ENCODE measurements around the gene ERMP1. TPM values are rescaled to one million over a fixed set of nuclear protein-coding genes. Genes with fewer than 3 reads are reported as not detected.

Gene ERMP1
- total and polyA plus RNA-seq, 2 donors (not counting 3 experiments of a cell fraction or from before 2014, with no cell fraction given), result 9.7 to 16.6 TPM

- H3K27me3 ChIP-seq (ENCODE audit: control insufficient read depth in 2 of 2, insufficient read depth in 2 of 2, low read length in 2 of 2), result no peaks in the 10 kb centered on the region
- H3K4me2 ChIP-seq (ENCODE audit: insufficient read depth, low read length), result peak overlapping the region; percentile 38
- H3K4me1 ChIP-seq (ENCODE audit: control insufficient read depth, extremely low read depth, insufficient read depth, low read length), result peaks cover 34% of the 10 kb centered on the region
- no peaks in the 10 kb centered on the region for H3K79me2 ChIP-seq (ENCODE audit: control insufficient read depth, insufficient read depth, low read length)
- ChIA-PET POLR2A (no interaction called here), CTCF (interaction anchor here (1.1 to 1.6 kb wide), 3 partner anchors 12 to 209 kb away, joined by 3 read pairs; no protein-coding TSS in a partner anchor)
- intact Hi-C loops (cut with micrococcal nuclease), result no loop called here
- TF ChIP-seq JUN (IDR thresholded peaks at IDR 0.05; ENCODE audit: borderline replicate concordance, insufficient read depth, insufficient read length, low read depth) (no peak), POLR2AphosphoS5 (IDR thresholded peaks at IDR 0.05; ENCODE audit: insufficient read depth, low read depth, low read length) (no peak)
- peak overlapping the region; percentile 52 for H2AFZ ChIP-seq (ENCODE audit: low read depth, low read length)
- BruUV-seq (replicated peaks), result no TSS peak
- no peak overlapping the region for H3K4me3 ChIP-seq (replicated peaks in 1 of 3; ENCODE audit: insufficient read depth in 1 of 3, low read depth in 1 of 3, low read length in 3 of 3)
- H3K27ac ChIP-seq (ENCODE audit: insufficient read depth, low read depth, low read length), result peak overlapping the region; percentile 20
- H3K9me1 ChIP-seq (replicated peaks; ENCODE audit: control insufficient read depth, extremely low read depth, insufficient read depth, low read length), result no peaks in the 10 kb centered on the region
- DNase-seq (ENCODE audit: low read depth, low spot score) (no peak), FAIRE-seq (no peak)
- no peaks in the 10 kb centered on the region for H4K20me1 ChIP-seq (replicated peaks; ENCODE audit: control insufficient read depth, extremely low read depth, insufficient read depth, low read length)
- H3K9me3 ChIP-seq (replicated peaks; ENCODE audit: control insufficient read depth, insufficient read depth, low read length), result no peaks in the 10 kb centered on the region
- H3K36me3 ChIP-seq (ENCODE audit: control insufficient read depth in 2 of 2, extremely low read depth in 1 of 2, insufficient read depth in 2 of 2, low read length in 2 of 2), result no peaks in the 10 kb centered on the region
- no peak overlapping the region for H3K9ac ChIP-seq (replicated peaks; ENCODE audit: extremely low read depth, insufficient read depth, low read length)
- dilution Hi-C loops (cut with MboI; ENCODE audit: extremely low pct_ligation_motif_present, low sequenced_read_pairs), result no loop called here
Observed at GRCh38 chr9:5839572-5839902, 6.6 kb upstream of the ERMP1 start.

GRCh38 chr9:5838884-5839571, 6.1 kb upstream of the ERMP1 start:
- H3K79me2 ChIP-seq (ENCODE audit: control insufficient read depth, insufficient read depth, low read length), result no peaks in the 10 kb centered on the region
- DNase-seq (ENCODE audit: low read depth, low spot score), result peak; percentile 55
- TF ChIP-seq POLR2AphosphoS5 (IDR thresholded peaks at IDR 0.05; ENCODE audit: insufficient read depth, low read depth, low read length) (peak; percentile 20), GATA2 (IDR thresholded peaks at IDR 0.05; ENCODE audit: insufficient read depth, insufficient read length, low read depth, low read length) (no peak), FOS (IDR thresholded peaks at IDR 0.05; ENCODE audit: borderline replicate concordance, insufficient read depth, low read length) (peak; percentile 74), JUN (IDR thresholded peaks at IDR 0.05; ENCODE audit: borderline replicate concordance, insufficient read depth, insufficient read length, low read depth) (peak; percentile 40)
- H3K27ac ChIP-seq (ENCODE audit: insufficient read depth, low read depth, low read length), result peak overlapping the region; percentile 20
- dilution Hi-C loops (cut with MboI; ENCODE audit: extremely low pct_ligation_motif_present, low sequenced_read_pairs), result no loop called here
- H3K36me3 ChIP-seq (ENCODE audit: control insufficient read depth in 2 of 2, extremely low read depth in 1 of 2, insufficient read depth in 2 of 2, low read length in 2 of 2), result no peaks in the 10 kb centered on the region
- H3K4me1 ChIP-seq (ENCODE audit: control insufficient read depth, extremely low read depth, insufficient read depth, low read length), result peaks cover 29% of the 10 kb centered on the region
- POLR2A ChIA-PET, result no interaction called here
- H3K9me3 ChIP-seq (replicated peaks; ENCODE audit: control insufficient read depth, insufficient read depth, low read length), result no peaks in the 10 kb centered on the region
- H3K27me3 ChIP-seq (ENCODE audit: control insufficient read depth in 2 of 2, insufficient read depth in 2 of 2, low read length in 2 of 2), result no peaks in the 10 kb centered on the region
- H4K20me1 ChIP-seq (replicated peaks; ENCODE audit: control insufficient read depth, extremely low read depth, insufficient read depth, low read length), result no peaks in the 10 kb centered on the region
- H3K4me2 ChIP-seq (ENCODE audit: insufficient read depth, low read length), result peak overlapping the region; percentile 38
- no peak overlapping the region for H3K4me3 ChIP-seq (replicated peaks in 1 of 3; ENCODE audit: insufficient read depth in 1 of 3, low read depth in 1 of 3, low read length in 3 of 3)
- intact Hi-C loops (cut with micrococcal nuclease), result no loop called here
- no peaks in the 10 kb centered on the region for H3K9me1 ChIP-seq (replicated peaks; ENCODE audit: control insufficient read depth, extremely low read depth, insufficient read depth, low read length)
- peak overlapping the region; percentile 71 for H2AFZ ChIP-seq (ENCODE audit: low read depth, low read length)
- no TSS peak for BruUV-seq (replicated peaks)
- FAIRE-seq, result peak; percentile 67
- CTCF ChIA-PET, result interaction anchor here (1.1 to 1.6 kb wide), 3 partner anchors 13 to 210 kb away, joined by 3 read pairs; no protein-coding TSS in a partner anchor
- no peak overlapping the region for H3K9ac ChIP-seq (replicated peaks; ENCODE audit: extremely low read depth, insufficient read depth, low read length)

Data from endothelial cell of umbilical vein (primary cell).